Measurements from ENCODE around the gene LY9.
"Not testable (repeated sequence)": the region's sequence is repeated elsewhere in the genome, so short reads cannot be mapped to it uniquely, and the experiment has no call there.

The LY9 gene

GRCh38 chr1:160863061-160863773 lies 67.2 kb downstream of the LY9 start:
- POLR2A ChIA-PET (ENCODE audit: low non-redundant PET) = no interaction called here
- H3K27ac ChIP-seq = no peak overlapping the region
- CTCF ChIA-PET = interaction anchor here (0.5 kb wide), 1 partner anchor 277 kb away, joined by 4 read pairs; no protein-coding TSS in a partner anchor
- no peak for DNase-seq (ENCODE audit: low spot score)
- no peak for TF ChIP-seq CTCF (conservative IDR thresholded peaks at IDR 0.05; ENCODE audit: low read depth)

GRCh38 chr1:160863774-160864131 lies 67.8 kb downstream of the LY9 start:
- H3K27ac ChIP-seq = no peak overlapping the region
- CTCF ChIA-PET = interaction anchor here (0.5 kb wide), 1 partner anchor 277 kb away, joined by 4 read pairs; no protein-coding TSS in a partner anchor
- POLR2A ChIA-PET (ENCODE audit: low non-redundant PET) = no interaction called here
- TF ChIP-seq CTCF (conservative IDR thresholded peaks at IDR 0.05; ENCODE audit: low read depth) = no peak
- DNase-seq (ENCODE audit: low spot score) = no peak

- CTCF ChIA-PET = interaction anchor here (0.5 kb wide), 1 partner anchor 276 kb away, joined by 4 read pairs; no protein-coding TSS in a partner anchor
- POLR2A ChIA-PET (ENCODE audit: low non-redundant PET) = no interaction called here
- no peak overlapping the region for H3K27ac ChIP-seq
- no peak for TF ChIP-seq CTCF (conservative IDR thresholded peaks at IDR 0.05; ENCODE audit: low read depth)
- DNase-seq (ENCODE audit: low spot score) = no peak
Measured at GRCh38 chr1:160864173-160864572, 68.2 kb downstream of the LY9 start.

DNA sequence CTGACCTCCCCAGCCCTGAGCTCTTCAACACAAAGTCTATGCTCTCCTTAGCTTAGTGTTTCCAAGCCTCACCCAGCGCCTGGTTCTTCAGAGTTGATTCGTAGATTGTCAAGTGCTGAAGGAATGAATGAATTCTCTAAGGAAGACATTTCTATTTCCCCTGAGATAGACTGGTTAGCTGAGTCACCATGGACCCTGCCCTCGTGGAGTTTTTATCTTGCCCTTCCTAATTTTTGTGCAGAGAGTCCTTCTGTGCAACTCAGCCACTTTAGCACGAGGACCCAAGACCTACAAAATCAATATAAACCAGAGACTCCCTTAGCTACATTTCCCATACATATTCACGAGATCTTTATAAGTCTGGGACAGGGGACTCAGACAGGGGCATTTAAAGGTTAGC lies 69.4 kb downstream of the LY9 start:
- TF ChIP-seq CTCF (conservative IDR thresholded peaks at IDR 0.05; ENCODE audit: low read depth) = no peak
- ChIA-PET CTCF (interaction anchor here (0.6 to 0.7 kb wide), 2 partner anchors 12 to 79 kb away, joined by 4 to 5 read pairs; no protein-coding TSS in a partner anchor), POLR2A (ENCODE audit: low non-redundant PET) (no interaction called here)
- DNase-seq (ENCODE audit: low spot score) = no peak
- no peak overlapping the region for H3K27ac ChIP-seq

- no peak for TF ChIP-seq CTCF (conservative IDR thresholded peaks at IDR 0.05; ENCODE audit: low read depth)
- no peak overlapping the region for H3K27ac ChIP-seq
- DNase-seq (ENCODE audit: low spot score) = no peak
- CTCF ChIA-PET = interaction anchor here (0.6 kb wide), 1 partner anchor 61 kb away, joined by 3 read pairs; no protein-coding TSS in a partner anchor
- POLR2A ChIA-PET (ENCODE audit: low non-redundant PET) = no interaction called here
Measured at GRCh38 chr1:160866001-160866694, 70.2 kb downstream of the LY9 start.

DNA sequence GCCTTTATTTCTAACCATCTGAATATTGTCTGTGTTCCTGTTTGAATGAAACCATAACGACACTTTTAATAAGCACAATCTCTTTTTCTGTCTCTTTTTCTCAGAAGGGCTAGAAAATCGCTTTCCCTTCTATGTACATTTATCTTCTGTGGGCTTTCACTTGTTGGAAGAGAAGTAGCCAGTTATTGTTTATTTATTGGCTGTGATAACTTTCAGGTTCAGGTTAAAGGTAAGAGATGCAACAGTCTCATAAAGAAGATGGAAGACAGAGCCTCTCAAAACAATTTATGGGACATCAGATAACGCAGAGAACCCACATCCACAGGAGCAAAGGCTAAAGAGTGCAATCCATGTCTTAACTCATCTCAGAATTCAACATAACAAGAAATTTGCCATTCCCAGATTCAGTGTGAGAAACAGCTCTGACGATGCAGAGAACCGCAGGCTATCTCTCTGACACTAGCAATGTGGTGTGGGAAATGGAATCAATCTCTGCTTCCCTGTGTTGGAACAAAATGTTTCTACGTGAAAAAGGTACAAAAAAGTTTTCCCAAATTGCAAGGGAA lies 70.8 kb downstream of the LY9 start:
- no peak for TF ChIP-seq CTCF (conservative IDR thresholded peaks at IDR 0.05; ENCODE audit: low read depth)
- H3K27ac ChIP-seq = no peak overlapping the region
- DNase-seq (ENCODE audit: low spot score) = no peak
- POLR2A ChIA-PET (ENCODE audit: low non-redundant PET) = no interaction called here
- CTCF ChIA-PET = no interaction called here

DNA sequence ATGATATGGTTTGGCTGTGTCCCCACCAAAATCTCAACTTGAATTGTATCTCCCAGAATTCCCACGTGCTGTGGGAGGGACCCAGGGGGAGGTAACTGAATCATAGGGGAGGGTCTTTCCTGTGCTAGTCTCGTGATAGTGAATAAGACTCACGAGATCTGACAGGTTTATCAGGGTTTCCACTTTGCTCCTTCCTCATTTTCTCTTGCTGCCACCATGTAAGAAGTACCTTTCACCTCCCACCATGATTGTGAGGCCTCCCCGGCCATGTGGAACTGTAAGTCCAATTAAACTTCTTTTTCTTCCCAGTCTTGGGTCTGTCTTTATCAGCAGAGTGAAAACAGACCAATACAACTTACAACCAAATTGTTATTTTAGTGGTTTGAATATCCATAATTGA lies 71.7 kb downstream of the LY9 start:
- CTCF ChIA-PET; POLR2A ChIA-PET (ENCODE audit: low non-redundant PET); DNase-seq (ENCODE audit: low spot score); H3K27ac ChIP-seq: not testable (repeated sequence)
